ENCODE measurements around the gene UBE4B.

DNA sequence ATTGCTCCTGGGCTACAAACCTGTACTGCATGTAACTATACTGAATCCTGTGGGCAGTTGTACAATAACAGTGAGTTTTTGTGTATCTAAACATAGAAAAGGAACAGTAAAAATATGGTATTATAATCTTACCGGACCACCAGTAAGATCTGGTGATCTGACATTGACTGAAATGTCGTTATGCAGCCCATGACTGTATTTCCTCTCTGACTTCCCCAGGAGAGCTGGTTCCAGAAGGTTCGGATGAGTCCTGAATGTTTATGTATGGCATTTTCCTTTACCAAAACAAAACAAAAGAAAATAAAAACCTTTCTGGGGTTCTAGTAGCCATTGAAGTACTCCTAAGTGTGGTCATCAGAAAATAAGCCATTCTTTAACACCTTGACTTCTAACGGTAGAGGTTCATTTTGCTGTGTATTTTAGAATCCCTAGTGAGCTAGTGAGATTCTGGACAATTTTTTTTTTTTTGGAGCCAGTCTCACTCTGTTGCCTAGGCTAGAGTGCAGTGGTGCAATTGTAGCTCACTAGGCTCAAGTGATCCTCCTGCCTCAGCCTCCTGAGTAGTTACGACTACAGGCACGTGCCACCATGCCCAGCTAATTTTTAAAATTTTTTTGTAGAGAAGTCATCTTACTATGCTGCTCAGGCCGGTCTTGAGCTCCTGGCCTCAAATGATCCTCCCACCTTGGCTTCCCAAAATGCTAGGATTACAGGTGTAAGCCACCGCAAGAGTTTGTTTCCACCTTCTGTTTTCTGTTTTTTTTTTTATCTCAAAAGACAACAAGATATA, 27.7 kb downstream of the UBE4B start:
- TF ChIP-seq POLR2AphosphoS5 (IDR thresholded peaks at IDR 0.05; ENCODE audit: low read depth, low read length) (no peak), POLR2A (IDR thresholded peaks at IDR 0.05; ENCODE audit: low read depth, low read length) (no peak), SPI1 (IDR thresholded peaks at IDR 0.05; ENCODE audit: low read depth, low read length) (no peak), TAF1 (IDR thresholded peaks at IDR 0.05; ENCODE audit: low read depth, low read length) (no peak)
